Activated naive CD4-positive, alpha-beta T cell treated with Interleukin-2 at 50 U/mL for 16 hours (primary cell): ENCODE measurements around the gene STRIP1.

Source experiments
- DNase-seq: peaks from one replicate; pipeline ENCODE4 v3.0.0-alpha.2; 2020

STRIP1 gene

GRCh38 chr1:110098222-110099026, 64.0 kb downstream of the STRIP1 start:
- DNase-seq, result no peak

DNA sequence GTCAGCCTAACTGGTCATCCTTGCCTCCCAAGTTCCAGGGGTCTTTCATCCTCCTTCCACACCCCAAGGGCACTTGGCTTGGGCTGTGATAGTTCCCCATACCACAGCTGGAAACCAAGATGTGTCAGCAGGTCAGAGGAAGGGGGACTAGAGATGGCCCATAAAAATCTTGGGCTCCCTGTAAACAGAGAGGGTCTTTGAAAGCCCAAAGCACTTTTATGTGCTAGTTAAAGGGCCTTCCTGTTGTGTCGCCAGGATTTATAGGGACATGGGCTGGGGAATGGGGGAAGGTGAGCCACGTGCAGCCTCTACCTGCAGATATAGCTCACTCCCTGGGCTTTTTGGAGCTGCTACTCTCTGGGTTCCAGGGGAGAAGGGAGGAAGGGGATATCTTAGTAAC, 65.9 kb downstream of the STRIP1 start:
- no peak for DNase-seq

DNA sequence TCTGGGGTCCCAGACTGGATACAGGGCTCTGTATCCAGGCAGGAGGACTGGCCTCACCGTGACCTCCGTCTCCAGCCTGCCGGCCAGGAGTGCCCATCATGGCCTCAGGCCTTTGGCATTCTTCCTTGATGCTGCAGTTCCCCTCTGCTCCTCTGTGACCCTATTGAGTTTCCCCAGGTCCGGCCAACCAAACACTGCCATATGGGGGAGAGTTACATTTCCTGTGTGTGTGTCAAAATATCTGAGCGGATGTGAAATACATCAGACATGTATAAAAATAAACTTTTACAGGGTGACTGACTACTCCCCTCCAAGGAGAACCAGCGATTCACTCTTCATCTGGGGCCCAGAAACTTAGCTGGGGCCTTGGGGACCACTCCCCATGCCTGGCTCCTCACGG, 67.7 kb downstream of the STRIP1 start:
- no peak for DNase-seq
